Ramos (cell line): ENCODE measurements around the gene PROCR.
"Not testable (repeated sequence)": the region's sequence is repeated elsewhere in the genome, so short reads cannot be mapped to it uniquely, and the experiment has no call there.

Source experiments
- in situ Hi-C: fragments of 300-500 bp; cut with MboI; formaldehyde crosslinking; loops from one replicate; pipeline ENCODE4 v1.14.3; 2022; ENCODE audit warnings: low sequenced_read_pairs; ENCODE audit not compliant: unreplicated experiment

Gene PROCR

GRCh38 chr20:35171753-35172433 lies at the start of gene PROCR:
Gene PROCR (plus strand): TSS chr20:35172072. CDS start chr20:35172155, 83 bp downstream.
- in situ Hi-C loops, result no loop called here

GRCh38 chr20:35122756-35123405 lies 49.0 kb upstream of the PROCR start:
- in situ Hi-C loops, result loop anchor here (10.0 kb wide), 1 partner anchor 58 kb away; no protein-coding TSS in a partner anchor

GRCh38 chr20:35125753-35126152 lies 46.1 kb upstream of the PROCR start:
- in situ Hi-C loops, result loop anchor here (10.0 kb wide), 1 partner anchor 61 kb away; no protein-coding TSS in a partner anchor

- in situ Hi-C loops, result loop anchor here (10.0 kb wide), 1 partner anchor 65 kb away; no protein-coding TSS in a partner anchor
Measured at GRCh38 chr20:35129647-35130069, 42.2 kb upstream of the PROCR start.

- in situ Hi-C loops, result no loop called here
Measured at GRCh38 chr20:35131934-35132333, 39.9 kb upstream of the PROCR start.

GRCh38 chr20:35133031-35133430 lies 38.8 kb upstream of the PROCR start:
- in situ Hi-C loops, result no loop called here

GRCh38 chr20:35133735-35134134 lies 38.1 kb upstream of the PROCR start:
- in situ Hi-C loops, result no loop called here

- in situ Hi-C loops, result no loop called here
Measured at GRCh38 chr20:35134472-35134871, 37.4 kb upstream of the PROCR start.

- in situ Hi-C loops, result no loop called here
Measured at GRCh38 chr20:35134880-35135279, 37.0 kb upstream of the PROCR start.

- in situ Hi-C loops, result no loop called here
Measured at GRCh38 chr20:35135867-35136586, 35.8 kb upstream of the PROCR start.

GRCh38 chr20:35144694-35145093 lies 27.2 kb upstream of the PROCR start:
- in situ Hi-C loops, result no loop called here

GRCh38 chr20:35145141-35145564 lies 26.7 kb upstream of the PROCR start:
- in situ Hi-C loops, result no loop called here

GRCh38 chr20:35146299-35146919 lies 25.5 kb upstream of the PROCR start:
- in situ Hi-C loops, result no loop called here

- in situ Hi-C loops, result no loop called here
Measured at GRCh38 chr20:35146920-35147574, 24.8 kb upstream of the PROCR start, which contains the start of gene EDEM2. Gene EDEM2 (minus strand): TSS chr20:35147336. CDS start chr20:35147258, 78 bp downstream.

- in situ Hi-C loops, result not testable (repeated sequence)
Measured at GRCh38 chr20:35147575-35148071, 24.2 kb upstream of the PROCR start.

GRCh38 chr20:35150846-35151579 lies 20.9 kb upstream of the PROCR start:
- in situ Hi-C loops, result no loop called here

GRCh38 chr20:35151736-35152135 lies 20.1 kb upstream of the PROCR start:
- in situ Hi-C loops, result no loop called here

- in situ Hi-C loops, result no loop called here
Measured at GRCh38 chr20:35155936-35156335, 15.9 kb upstream of the PROCR start.

GRCh38 chr20:35156978-35157377 lies 14.9 kb upstream of the PROCR start:
- in situ Hi-C loops, result no loop called here
